HCEC 1CT (cell line): ENCODE measurements around the gene GSK3B.
"Not testable (repeated sequence)": the region's sequence is repeated elsewhere in the genome, so short reads cannot be mapped to it uniquely, and the experiment has no call there.

Experiments used
- DNase-seq: peaks from one replicate; pipeline ENCODE4 v3.0.0-alpha.2; 2017

The GSK3B gene

DNA sequence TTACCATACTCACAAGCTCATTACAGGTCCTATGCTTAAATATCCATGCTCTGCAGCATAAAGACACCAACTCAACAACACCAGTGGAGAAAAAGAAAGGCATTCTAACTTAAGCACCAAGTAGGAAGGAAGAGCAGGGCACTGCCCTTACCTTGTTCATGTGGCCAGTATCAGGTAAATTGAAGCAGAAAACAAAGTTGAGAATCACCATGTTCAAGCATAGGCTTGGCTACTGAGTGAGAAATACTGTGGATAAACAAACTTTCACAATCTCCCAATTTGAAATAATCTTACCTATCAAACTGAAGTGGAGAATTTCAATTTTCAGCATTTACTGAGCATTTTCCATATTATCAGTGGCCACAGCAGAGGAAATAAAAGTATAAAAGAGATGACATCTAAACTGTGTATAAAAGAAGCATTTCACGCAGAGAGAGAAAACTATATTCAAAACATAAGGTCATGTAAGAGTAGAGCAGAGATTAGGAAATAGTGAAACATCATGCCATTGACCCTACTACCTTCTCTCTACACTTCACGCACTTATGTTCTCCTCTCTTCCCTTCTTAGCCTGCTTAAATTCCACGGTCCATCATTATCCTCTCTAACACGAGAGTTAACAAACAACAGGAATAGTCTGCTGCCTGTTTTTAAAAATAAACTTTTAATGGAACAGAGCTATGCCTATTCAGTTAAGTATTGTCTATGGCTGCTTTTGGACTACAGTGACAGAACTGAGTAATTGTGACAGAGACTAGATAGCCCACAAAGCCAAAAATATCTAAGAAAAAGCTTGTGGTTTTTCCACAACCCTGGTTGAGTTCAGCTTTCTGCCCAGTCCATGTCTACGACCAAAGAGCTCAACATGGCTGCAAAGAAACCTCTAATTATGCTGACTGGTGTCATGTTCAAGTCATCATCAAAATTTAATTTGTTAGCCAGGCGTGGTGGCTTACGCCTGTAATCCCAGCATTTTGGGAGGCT lies 169.8 kb downstream of the GSK3B start:
- DNase-seq, result no peak

- DNase-seq, result no peak
Measured at GRCh38 chr3:119918992-119919933, 175.0 kb downstream of the GSK3B start.

DNA sequence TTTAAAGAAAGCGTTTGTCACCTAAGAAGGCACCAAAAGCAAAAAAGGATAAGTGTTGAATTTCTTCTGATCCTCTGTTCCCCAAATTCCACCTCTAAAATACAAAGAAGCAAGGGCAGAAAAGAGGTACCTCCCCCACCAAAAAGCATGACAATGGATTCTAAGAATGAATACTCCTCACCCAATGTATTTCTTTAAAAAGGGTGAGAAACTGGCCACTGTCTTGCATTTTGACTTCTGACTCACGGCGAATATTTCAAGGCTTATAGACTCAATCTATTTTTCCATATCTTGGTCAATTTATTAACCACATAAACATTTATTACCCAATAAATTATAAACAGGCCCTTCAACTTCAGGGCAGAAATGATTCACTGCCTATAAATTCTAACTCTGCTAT lies 181.2 kb downstream of the GSK3B start:
- DNase-seq, result peak; percentile 71

DNA sequence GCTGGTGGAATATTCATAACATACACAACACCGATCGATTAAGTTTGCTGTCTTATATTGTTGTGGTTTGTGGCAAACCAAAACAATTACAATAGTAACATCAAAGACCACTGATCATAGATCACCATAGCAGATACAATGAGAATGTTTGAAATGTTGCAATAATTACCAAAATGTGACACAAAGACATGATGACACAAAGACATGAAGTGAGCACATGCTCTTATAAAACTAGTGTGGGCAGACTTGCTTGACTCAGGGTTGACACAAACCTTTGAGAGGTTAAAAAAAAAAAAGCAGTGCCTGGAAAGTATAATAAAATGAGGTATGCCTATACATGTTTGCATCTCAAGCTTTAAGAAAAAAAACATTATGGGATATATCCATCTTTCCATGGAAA lies 182.0 kb downstream of the GSK3B start:
- DNase-seq, result no peak

DNA sequence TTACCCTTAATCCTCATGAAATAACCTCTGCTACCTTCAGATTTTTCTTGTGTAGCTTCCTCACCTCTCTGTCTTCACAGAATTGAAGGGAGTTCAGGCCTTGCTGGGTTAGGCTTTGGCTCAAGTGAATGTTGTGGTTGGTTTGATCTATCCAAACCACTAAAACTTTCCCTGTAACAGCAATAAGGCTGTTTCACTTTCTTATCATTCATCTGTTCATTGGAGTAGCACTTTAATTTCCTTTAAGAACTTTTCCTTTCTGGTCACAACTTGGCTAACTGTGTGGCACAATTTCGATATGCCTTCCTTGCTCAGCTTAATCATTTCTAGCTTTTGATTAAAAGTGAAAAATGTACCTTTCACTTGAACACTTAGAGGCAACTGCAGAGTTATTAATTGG lies 182.5 kb downstream of the GSK3B start:
- DNase-seq, result no peak

GRCh38 chr3:119902061-119902460 lies 192.2 kb downstream of the GSK3B start:
- no peak for DNase-seq

DNA sequence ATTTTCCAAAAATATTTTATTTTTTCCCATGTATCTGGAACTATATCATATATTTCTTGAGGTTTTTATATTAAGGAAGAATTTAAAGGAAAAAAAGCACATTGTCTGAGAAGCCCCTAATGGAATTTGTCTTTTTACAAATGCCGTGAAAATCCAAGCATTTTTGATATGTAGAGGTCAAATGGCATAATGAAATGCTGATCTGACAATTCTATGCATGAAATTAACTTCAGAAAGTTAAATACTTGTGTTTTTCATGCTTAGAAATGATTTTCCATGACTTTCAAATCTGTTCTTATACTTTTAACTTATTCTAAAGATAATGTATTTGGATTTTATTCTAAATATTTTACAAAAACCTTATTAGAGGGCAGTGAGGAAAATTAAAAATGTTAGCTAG lies 193.1 kb downstream of the GSK3B start:
- no peak for DNase-seq

DNA sequence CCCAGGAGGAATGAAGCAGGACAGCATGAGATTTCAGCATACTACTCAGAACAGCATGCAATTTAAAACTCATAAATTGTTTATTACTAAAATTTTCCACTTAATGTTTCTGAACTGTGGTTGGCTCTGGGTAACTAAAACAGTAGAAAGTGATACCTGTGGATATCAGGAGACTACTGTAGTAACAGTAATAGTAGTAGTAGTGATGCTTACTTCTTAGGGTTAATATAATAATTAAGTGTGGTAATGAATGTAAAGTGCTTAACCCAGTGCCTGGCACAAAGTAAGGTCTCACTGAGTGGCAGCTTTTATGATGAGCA lies 195.1 kb downstream of the GSK3B start:
- DNase-seq, result no peak

- peak; percentile 28 for DNase-seq
Measured at GRCh38 chr3:119898478-119899191, 195.6 kb downstream of the GSK3B start.

- no peak for DNase-seq
Measured at GRCh38 chr3:119894195-119894594, 200.1 kb downstream of the GSK3B start.

DNA sequence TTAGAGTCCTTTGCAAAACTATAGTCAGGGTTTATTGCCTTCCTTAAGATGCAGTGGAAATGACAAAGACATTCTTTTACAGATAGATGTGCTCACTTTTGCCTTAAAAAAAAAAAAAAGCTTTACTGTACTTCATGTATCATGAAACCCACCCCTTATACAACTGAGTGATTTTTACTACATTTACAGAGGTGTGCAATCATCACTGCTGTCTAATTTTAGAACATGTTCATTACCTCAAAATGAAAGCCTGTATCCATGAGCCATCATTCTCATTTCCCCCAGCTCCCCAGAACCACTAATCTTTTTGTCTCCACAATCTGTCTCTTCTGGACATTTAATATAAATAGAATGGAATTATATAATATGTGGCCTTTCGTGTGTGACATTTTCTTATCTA lies 200.5 kb downstream of the GSK3B start:
- DNase-seq, result no peak

- peak; percentile 51 for DNase-seq
Measured at GRCh38 chr3:119891944-119892721, 202.1 kb downstream of the GSK3B start.

DNA sequence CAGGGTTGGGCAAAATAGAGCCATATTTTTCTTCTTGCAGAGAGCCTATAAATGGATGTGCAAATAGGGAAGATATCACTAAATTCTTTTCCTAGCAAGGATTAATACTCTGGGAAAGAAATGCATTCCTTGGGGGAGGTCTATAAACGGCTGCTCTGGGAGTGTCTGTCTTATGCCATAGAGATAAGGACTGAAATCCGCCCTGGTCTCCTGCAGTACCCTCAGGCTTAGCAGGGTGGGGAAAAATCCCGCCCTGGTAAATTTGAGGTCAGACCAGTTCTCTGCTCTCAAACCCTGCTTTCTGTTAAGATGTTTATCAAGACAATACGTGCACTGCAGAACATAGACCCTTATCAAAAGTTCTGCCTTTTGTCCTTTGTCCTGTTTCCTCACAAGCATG lies 205.6 kb downstream of the GSK3B start:
- DNase-seq, result not testable (repeated sequence)

- peak; percentile 8 for DNase-seq
Measured at GRCh38 chr3:119885746-119886530, 208.3 kb downstream of the GSK3B start.

- DNase-seq, result no peak
Measured at GRCh38 chr3:119884161-119884557, 210.1 kb downstream of the GSK3B start.

DNA sequence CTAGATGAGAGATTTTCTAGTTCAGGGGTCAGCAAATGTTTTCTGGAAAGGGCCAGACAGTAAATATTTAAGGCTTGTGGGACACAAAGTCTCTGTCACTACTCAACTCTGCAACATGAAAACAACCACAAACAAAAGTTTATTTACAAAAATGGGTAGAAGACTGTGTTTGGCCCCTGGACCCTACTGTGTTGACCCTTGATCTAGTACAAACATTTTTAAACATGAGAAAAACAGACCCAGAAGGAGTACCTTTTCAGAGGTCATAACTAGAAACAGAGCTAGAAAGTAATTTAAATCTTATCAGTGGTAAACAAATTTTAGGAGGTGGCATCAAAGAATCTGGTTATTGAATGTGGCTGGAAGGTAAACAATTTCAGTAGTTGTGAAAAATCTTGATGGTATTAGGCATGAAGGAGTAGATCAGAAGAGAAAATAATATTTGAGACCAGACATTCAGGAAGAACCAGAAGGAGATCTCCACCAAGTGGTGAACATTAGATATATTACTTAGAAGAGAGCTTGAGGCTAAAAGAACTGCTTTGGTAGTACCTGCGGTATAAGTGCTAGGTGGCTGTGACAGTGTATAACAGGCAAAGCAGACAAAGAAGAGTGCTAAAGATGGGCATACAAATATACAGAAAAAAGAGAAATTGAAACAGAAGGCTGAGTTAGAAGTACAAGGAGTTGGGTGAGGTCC lies 210.6 kb downstream of the GSK3B start:
- DNase-seq, result no peak

DNA sequence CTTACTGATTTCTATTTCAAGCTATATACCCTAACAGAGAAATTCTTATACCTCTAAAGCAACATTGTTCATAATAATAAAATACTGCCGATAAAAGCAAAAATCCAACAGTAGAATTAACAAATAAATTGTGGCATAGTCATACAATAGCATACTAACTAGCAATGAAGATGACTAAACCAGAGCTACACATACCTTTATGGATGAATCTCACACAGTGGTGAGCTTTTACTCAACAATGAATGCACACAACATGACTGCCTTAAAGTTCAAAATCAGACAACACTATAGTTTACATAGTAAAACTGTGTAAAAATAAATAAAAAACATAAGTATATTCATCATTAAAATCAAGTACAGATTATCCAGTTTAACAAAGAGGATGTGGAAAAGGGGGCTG lies 213.3 kb downstream of the GSK3B start:
- peak; percentile 17 for DNase-seq

DNA sequence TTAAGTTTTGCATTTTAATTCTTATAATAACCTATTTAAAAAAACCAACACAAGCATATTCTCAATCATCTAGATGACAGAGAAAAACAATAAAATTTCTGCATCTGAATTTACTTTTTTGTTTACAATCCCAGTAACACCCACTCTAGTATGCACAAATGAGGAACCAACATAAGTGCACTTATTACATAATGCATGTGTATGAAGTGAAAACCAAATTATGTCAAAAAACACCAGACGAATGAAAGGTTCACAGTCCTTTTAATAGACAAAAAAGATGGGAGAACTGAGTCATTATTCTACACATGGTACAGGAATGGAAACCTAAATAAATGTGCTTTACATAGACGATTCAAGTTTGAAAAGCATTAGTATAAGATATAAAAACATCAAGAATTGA lies 220.6 kb downstream of the GSK3B start:
- no peak for DNase-seq

- no peak for DNase-seq
Measured at GRCh38 chr3:119872773-119873172, 221.5 kb downstream of the GSK3B start.

DNA sequence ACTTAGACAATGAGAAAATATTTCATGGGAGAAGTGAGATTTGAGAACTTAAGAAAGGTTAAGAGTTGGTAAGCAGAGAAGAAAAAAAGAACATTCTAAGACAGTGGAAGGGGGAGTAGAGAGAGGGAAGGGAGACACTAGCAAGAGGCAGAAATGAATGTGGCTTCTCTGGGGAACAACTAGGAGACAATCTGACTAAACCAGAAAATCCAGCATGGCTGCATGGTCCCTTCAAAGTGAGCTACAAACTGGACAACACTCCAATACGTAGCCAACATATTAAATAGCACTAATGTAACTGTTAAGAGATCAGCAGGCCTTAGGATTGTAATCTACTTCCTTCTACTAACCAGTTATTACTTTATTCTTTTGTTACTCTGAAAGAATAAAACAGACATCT lies 222.7 kb downstream of the GSK3B start:
- DNase-seq, result no peak

- DNase-seq, result no peak
Measured at GRCh38 chr3:119870512-119870911, 223.7 kb downstream of the GSK3B start.
